Small intestine (tissue), 7 donors: Measurements from ENCODE around the gene MET. TPM values are rescaled to one million over a fixed set of nuclear protein-coding genes. Genes with fewer than 3 reads are reported as not detected.

Experiments
- DNase-seq, 2 donors: peaks; one replicate each; pipeline versions ENCODE4 v3.0.0 to v3.0.0-alpha.2; 2013
- FAIRE-seq: peaks from 2 replicates; lab custom pipeline; 2012; peaks lifted over from hg19 to GRCh38; lab: Jason Lieb, UNC
- H3K27ac ChIP-seq, 3 donors: one replicate each; pipeline ENCODE4 v1.5.1; 2013; ENCODE audit warnings: low read length in 2 of 3, mild to moderate bottlenecking in 2 of 3, control low read depth in 1 of 3, inconsistent platforms in 1 of 3, low read depth in 1 of 3, moderate library complexity in 1 of 3
- H3K27me3 ChIP-seq, 3 donors: one replicate each; pipeline ENCODE4 v1.6.1; 2013; ENCODE audit warnings: low read length in 3 of 3, inconsistent platforms in 1 of 3; ENCODE audit not compliant: control insufficient read depth in 3 of 3, insufficient read depth in 3 of 3
- H3K36me3 ChIP-seq, 3 donors: one replicate each; pipeline ENCODE4 v1.6.1; 2013; ENCODE audit warnings: low read length in 3 of 3, inconsistent platforms in 1 of 3, low read depth in 1 of 3, mild to moderate bottlenecking in 1 of 3, moderate library complexity in 1 of 3; ENCODE audit not compliant: control insufficient read depth in 3 of 3, insufficient read depth in 2 of 3
- H3K4me1 ChIP-seq, 3 donors: one replicate each; pipeline ENCODE4 v1.6.1; 2013; ENCODE audit warnings: low read length in 2 of 3, inconsistent platforms in 1 of 3, low read depth in 1 of 3, mild to moderate bottlenecking in 1 of 3, moderate library complexity in 1 of 3; ENCODE audit not compliant: control insufficient read depth in 3 of 3, insufficient read depth in 2 of 3
- H3K4me3 ChIP-seq, 3 donors: one replicate each; pipeline ENCODE4 v1.5.1; 2013; ENCODE audit warnings: low read length in 3 of 3, control low read depth in 1 of 3, inconsistent platforms in 1 of 3, low read depth in 1 of 3, mild to moderate bottlenecking in 1 of 3, moderate library complexity in 1 of 3
- H3K9me3 ChIP-seq, 2 donors: one replicate each; pipeline ENCODE4 v1.6.1; 2013; ENCODE audit warnings: low read depth in 1 of 2, low read length in 1 of 2; ENCODE audit not compliant: control insufficient read depth in 2 of 2, insufficient read depth in 1 of 2
- WGBS, 3 donors: extraction: QIAGEN DNeasy Blood & Tissue Kit; methylation state at CpG; one replicate each; pipeline ENCODE4 v1.1.7; 2013; 5-methylcytosine and 5-hydroxymethylcytosine counted together
- polyA plus RNA-seq, 4 donors: library from polyadenylated mRNA; stranded (reverse) in 3 of 4; unstranded in 1 of 4; fragments of 200-250 nt in 3 of 4; fragments of 120-200 nt in 1 of 4; gene quantifications; one replicate each; pipeline versions ENCODE4 v1.2.1 to v1.2.3, GENCODE V29; 2013
- donor health status: healthy with polysubstance abuse.
- donor health status: control.
- donor health status: control.
- donor health status: Bipolar disorder and iron deficiency.
- donor health status: healthy.

The MET gene
- polyA plus RNA-seq, 4 donors, result 2.7 to 13.4 (median 8.2) TPM

DNA sequence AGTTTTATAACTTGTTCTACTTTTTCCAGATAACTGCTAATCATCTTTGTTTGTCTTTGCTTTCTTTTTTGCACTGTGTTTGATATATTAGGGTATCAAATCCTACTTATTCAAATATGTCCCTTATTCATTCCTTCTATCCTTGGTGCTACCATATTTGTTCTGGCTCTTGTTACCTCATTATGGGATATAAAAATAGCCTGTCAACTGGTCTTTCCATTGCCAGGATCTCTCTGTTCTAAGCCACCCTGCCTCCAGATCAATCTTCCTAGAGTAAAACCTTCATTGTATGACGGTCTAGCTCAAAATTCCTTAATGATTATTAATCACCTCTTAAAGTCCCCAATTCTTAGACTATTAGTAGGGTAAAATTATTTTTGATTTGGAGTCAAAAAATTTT, 25.2 kb downstream of the MET start:
- H3K4me1 ChIP-seq, result peaks cover 0 to 2% (median 0%) of the 10 kb centered on the region in 3 donors
- H3K27me3 ChIP-seq, result no peaks in the 10 kb centered on the region
- H3K36me3 ChIP-seq, result peaks cover 0 to 6% (median 0%) of the 10 kb centered on the region in 3 donors
- H3K27ac ChIP-seq, result no peak overlapping the region
- no peaks in the 10 kb centered on the region for H3K9me3 ChIP-seq
- no peak overlapping the region for H3K4me3 ChIP-seq
- WGBS, 3 donors, result 93 to 97% (median 95%) methylated on average over 1 of the region's 1 CpG
- FAIRE-seq (no peak), DNase-seq (no peak)

DNA sequence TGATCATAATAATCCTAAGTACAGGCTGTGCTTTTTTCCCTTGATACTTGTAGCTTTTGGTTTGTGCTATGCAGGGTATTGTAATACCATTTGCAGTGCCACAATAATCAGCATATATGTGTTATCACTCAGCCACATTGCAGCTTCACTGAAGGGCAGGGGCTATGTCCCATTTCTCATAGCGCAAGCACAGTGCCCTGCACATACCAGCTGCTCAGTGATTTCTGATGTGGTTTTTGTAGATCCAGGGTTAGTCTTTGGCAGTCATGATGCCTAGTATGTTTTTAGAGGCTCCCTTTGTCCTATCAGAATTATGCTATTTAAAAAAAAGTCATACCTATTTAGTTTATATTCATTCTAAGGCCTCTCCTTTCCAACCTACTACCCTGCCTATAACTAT, 25.8 kb downstream of the MET start:
- Histone ChIP-seq H3K9me3 (no peaks in the 10 kb centered on the region), H3K27me3 (no peaks in the 10 kb centered on the region), H3K36me3 (peaks cover 0 to 6% (median 0%) of the 10 kb centered on the region in 3 donors), H3K27ac (no peak overlapping the region), H3K4me1 (peaks cover 0 to 2% (median 0%) of the 10 kb centered on the region in 3 donors), H3K4me3 (no peak overlapping the region)
- FAIRE-seq (no peak), DNase-seq (no peak)
- WGBS, 3 donors, result 87 to 100% (median 98%) methylated on average over 1 of the region's 1 CpG

DNA sequence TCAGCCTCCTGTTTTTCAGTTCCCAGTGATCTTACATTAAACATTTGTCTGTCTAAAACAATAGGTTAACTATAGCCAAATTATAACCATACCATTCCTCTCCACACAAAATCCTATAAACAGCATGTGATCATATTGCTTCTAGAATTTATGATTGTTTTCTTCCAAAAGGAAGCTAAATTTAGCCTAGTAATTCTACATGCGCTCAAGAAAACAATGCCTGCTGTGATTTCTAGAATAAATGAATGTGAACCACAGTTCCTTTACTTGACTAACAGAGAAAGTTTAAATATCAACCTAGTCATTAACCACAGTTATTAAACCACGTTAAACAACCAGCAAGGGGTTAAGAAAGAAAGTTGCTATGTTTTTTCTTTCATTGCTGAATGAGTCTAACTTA, 26.4 kb downstream of the MET start:
- no peak for DNase-seq
- peaks cover 0 to 6% (median 0%) of the 10 kb centered on the region in 3 donors for H3K36me3 ChIP-seq
- no peaks in the 10 kb centered on the region for H3K4me1 ChIP-seq
- FAIRE-seq, result no peak
- H3K27ac ChIP-seq, result no peak overlapping the region
- WGBS, 3 donors, result 74 to 94% (median 91%) methylated on average over 2 of the region's 2 CpGs
- H3K4me3 ChIP-seq, result no peak overlapping the region
- no peaks in the 10 kb centered on the region for H3K9me3 ChIP-seq
- H3K27me3 ChIP-seq, result no peaks in the 10 kb centered on the region

DNA sequence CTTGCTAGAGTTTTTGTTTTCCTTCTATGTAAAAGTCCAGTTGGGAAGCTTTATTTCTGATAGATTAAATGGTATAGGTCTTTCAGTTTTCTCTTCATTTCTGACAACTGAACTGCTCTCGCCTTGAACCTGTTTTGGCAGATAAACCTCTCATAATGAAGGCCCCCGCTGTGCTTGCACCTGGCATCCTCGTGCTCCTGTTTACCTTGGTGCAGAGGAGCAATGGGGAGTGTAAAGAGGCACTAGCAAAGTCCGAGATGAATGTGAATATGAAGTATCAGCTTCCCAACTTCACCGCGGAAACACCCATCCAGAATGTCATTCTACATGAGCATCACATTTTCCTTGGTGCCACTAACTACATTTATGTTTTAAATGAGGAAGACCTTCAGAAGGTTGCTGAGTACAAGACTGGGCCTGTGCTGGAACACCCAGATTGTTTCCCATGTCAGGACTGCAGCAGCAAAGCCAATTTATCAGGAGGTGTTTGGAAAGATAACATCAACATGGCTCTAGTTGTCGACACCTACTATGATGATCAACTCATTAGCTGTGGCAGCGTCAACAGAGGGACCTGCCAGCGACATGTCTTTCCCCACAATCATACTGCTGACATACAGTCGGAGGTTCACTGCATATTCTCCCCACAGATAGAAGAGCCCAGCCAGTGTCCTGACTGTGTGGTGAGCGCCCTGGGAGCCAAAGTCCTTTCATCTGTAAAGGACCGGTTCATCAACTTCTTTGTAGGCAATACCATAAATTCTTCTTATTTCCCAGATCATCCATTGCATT, 27.1 kb downstream of the MET start:
- DNase-seq (peak in 1 of 2 donors; percentile 50), FAIRE-seq (no peak)
- WGBS, 3 donors, result 87 to 90% (median 90%) methylated on average over 12 of the region's 12 CpGs
- no peak overlapping the region for H3K4me3 ChIP-seq
- peaks cover 0 to 6% (median 0%) of the 10 kb centered on the region in 3 donors for H3K36me3 ChIP-seq
- no peaks in the 10 kb centered on the region for H3K4me1 ChIP-seq
- no peaks in the 10 kb centered on the region for H3K9me3 ChIP-seq
- H3K27me3 ChIP-seq, result no peaks in the 10 kb centered on the region
- H3K27ac ChIP-seq, result no peak overlapping the region

DNA sequence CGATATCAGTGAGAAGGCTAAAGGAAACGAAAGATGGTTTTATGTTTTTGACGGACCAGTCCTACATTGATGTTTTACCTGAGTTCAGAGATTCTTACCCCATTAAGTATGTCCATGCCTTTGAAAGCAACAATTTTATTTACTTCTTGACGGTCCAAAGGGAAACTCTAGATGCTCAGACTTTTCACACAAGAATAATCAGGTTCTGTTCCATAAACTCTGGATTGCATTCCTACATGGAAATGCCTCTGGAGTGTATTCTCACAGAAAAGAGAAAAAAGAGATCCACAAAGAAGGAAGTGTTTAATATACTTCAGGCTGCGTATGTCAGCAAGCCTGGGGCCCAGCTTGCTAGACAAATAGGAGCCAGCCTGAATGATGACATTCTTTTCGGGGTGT, 27.7 kb downstream of the MET start:
- DNase-seq (no peak), FAIRE-seq (no peak)
- no peak overlapping the region for H3K27ac ChIP-seq
- peaks cover 0 to 6% (median 0%) of the 10 kb centered on the region in 3 donors for H3K36me3 ChIP-seq
- WGBS, 3 donors, result 88 to 96% (median 92%) methylated on average over 6 of the region's 6 CpGs
- no peaks in the 10 kb centered on the region for H3K27me3 ChIP-seq
- no peaks in the 10 kb centered on the region for H3K4me1 ChIP-seq
- no peaks in the 10 kb centered on the region for H3K9me3 ChIP-seq
- H3K4me3 ChIP-seq, result no peak overlapping the region

GRCh38 chr7:116702046-116702785, 30.2 kb downstream of the MET start:
- DNase-seq (no peak), FAIRE-seq (no peak)
- Histone ChIP-seq H3K4me3 (no peak overlapping the region), H3K27ac (no peak overlapping the region), H3K36me3 (peaks cover 0 to 6% (median 0%) of the 10 kb centered on the region in 3 donors), H3K4me1 (peaks cover 0 to 6% (median 3%) of the 10 kb centered on the region in 3 donors), H3K27me3 (no peaks in the 10 kb centered on the region), H3K9me3 (no peaks in the 10 kb centered on the region)
- 87 to 89% (median 89%) methylated on average over 2 of the region's 2 CpGs for WGBS, 3 donors

DNA sequence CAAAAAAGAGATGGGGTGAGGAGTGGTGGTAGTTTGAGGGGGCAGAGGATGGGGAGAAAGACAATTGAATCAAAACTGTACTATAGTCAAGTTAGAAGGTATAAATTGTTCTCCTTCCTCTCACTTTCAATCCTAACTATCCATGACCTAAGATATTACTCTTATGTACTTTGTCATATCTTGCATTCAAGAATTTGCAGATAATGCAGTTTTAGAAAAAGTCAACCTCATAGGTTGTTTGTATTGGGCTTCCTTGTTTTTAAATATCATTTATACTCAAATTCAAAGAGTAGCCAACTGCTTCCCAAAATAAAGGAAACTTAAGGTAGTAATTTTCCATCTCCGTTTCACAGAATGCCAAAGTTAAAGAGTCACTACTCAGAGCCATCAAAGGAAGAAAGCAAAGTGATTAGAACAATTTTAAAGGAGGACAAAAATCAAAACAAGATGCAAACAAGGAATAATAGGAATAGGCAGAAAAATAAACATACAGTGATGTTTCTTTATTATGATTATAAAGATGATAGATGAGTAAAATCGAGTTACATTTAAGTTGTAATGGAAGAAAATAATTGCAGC, 32.7 kb downstream of the MET start:
- DNase-seq, result no peak
- no peak overlapping the region for H3K4me3 ChIP-seq
- no peaks in the 10 kb centered on the region for H3K36me3 ChIP-seq
- WGBS, 3 donors, result 73 to 82% (median 75%) methylated on average over 2 of the region's 2 CpGs
- no peak overlapping the region for H3K27ac ChIP-seq
- H3K4me1 ChIP-seq, result peaks cover 0 to 6% (median 3%) of the 10 kb centered on the region in 3 donors
- H3K27me3 ChIP-seq, result no peaks in the 10 kb centered on the region
- H3K9me3 ChIP-seq, result no peaks in the 10 kb centered on the region
- FAIRE-seq, result no peak

DNA sequence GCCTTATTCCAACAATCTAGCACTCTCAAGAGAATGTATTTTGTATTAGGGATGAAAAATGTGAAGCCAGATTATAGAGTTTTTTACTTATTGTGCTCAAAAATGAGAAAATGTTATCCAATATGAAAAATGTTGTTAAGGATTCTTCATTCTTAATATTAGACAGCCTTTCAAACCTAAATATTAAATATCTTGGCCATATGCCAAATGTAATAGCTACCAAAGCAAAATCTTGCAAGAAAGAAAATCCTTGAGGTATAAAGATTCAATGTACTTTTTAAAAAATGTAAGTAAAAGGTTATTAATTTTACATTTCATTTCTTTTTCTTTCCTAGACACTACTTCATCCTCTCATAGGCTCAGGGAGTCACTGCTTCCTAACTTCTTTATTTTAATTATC, 33.4 kb downstream of the MET start:
- Histone ChIP-seq H3K9me3 (no peaks in the 10 kb centered on the region), H3K36me3 (no peaks in the 10 kb centered on the region), H3K4me3 (no peak overlapping the region), H3K27me3 (no peaks in the 10 kb centered on the region), H3K4me1 (peaks cover 0 to 6% (median 3%) of the 10 kb centered on the region in 3 donors), H3K27ac (no peak overlapping the region)
- FAIRE-seq (no peak), DNase-seq (no peak)
